Hematopoietic multipotent progenitor cell treated with erythropoietin and hydrocortisone succinate and interleukin-3 and kit ligand, for 8 days (in vitro differentiated cells): ENCODE data around the gene SMYD5.

Experiments used
- DNase-seq: peaks from one replicate; pipeline ENCODE4 v3.0.0-alpha.2; 2015

Gene SMYD5

GRCh38 chr2:73243884-73244570 lies 30.0 kb downstream of the SMYD5 start:
- DNase-seq: peak; percentile 63

DNA sequence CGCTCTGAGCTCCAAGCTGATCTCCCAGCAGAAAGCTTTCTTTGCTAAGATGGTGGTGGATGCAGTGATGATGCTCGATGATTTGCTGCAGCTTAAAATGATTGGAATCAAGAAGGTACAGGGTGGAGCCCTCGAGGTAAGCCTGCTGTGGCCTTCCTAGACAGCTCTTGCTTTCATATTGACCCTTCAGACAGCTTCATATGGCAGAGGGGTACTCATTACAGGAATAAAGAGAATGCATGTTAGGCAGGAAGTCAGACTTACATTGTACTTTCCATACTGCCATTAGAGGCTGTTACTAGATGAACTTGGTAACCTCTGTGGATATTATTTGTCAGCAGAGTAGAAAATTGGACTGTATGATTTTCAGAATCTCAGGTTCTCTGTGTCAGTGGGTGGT lies 30.5 kb downstream of the SMYD5 start:
- DNase-seq: no peak

GRCh38 chr2:73246850-73247249 lies 32.8 kb downstream of the SMYD5 start:
- DNase-seq: no peak

DNA sequence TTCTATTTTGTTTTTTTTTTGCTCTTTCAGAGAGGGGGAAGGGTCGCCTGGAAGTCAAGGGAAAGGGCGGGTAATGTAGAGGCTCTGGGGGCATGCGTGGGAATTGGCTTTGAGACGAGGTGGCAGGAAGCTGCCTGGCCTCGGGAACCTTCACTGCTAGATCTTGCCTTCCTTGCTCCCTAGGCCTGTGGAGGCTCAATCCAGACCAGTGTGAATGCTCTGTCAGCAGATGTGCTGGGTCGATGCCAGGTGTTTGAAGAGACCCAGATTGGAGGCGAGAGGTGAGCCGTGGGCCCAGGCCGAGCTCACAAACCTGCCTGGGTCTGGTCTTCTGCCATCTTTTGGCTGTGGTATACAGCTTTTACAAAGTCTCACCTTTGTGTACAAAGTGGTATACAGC lies 35.6 kb downstream of the SMYD5 start:
- DNase-seq: no peak

DNA sequence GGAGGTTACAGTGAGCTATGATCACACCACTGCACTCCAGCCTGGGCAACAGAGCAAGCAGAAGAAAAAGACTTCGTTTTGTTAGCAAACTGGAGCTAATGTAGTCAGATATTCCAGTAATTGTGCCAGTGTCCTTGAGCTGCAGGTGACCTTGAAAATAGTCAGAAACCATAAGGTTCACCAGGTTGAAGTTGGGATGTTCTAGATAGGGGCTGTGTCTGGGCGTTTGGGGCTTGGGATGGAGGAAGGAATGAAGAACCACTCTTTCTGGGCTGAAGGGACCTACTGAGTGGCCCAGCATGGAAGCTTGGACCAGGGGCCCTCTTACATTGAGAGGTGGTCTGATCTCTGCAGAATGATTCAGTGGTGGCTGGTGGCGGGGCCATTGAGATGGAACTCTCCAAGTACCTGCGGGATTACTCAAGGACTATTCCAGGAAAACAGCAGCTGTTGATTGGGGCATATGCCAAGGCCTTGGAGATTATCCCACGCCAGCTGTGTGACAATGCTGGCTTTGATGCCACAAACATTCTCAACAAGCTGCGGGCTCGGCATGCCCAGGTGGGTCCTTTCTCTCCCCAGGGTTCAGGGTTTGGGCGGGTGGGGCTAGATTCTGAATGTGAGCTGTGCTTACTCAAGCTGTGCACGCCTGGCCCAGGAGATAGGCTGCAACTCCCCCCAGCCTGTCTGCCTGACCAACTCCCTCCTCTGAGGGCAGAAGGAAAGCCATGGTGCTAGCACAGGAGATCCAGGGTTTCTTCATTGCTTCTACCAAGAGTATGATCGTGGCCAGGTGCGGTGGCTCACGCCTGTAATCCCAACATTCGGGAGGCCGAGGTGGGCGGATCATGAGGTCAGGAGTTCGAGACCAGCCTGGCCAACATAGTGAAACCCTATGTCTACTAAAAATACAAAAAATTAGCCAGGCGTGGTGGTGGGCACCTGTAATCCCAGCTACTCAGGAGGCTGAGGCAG lies 37.1 kb downstream of the SMYD5 start:
- no peak for DNase-seq

GRCh38 chr2:73252238-73253027 lies 38.4 kb downstream of the SMYD5 start:
- no peak for DNase-seq

DNA sequence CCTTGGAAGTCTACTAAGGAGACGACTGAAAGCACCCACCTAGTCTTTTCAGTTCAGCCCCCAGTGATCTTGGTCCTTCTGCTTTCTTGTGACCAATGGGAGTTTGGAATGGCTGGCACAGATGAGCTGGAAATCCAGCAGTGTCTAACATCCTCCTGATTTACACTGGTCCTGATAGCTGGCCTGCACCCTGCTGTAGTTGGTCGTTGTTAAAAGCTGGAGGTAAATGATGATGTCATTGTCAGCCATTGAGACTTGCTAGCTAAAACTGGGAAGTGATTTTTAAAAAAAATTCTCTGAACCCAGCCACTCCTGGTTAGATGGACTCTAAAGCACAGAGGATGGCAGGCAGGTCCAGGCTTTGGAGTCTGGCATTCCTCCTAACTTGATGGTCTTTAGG lies 39.4 kb downstream of the SMYD5 start:
- no peak for DNase-seq

DNA sequence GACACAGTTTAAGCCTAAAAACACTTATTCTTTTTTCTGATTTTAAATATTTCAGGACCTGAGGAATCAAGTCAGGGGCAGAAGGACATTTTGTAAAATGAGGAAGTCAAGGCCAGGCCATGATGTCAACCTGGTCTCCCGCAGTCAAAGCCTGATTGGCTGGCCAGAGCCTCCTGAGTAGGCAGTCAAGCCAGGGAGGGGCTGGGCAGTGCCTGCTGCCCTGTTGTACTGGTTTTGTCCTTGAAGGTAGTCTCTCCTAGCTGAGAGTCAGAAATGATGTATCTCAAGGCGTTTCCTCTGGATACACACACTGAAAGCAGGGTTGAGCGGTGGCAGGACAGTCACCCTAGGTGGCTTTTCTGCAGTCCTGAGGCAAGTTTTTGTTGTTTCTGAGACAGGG lies 39.9 kb downstream of the SMYD5 start:
- DNase-seq: peak; percentile 20

GRCh38 chr2:73254343-73255006 lies 40.4 kb downstream of the SMYD5 start:
- DNase-seq: no peak

- no peak for DNase-seq
Observed at GRCh38 chr2:73255007-73255644, 41.1 kb downstream of the SMYD5 start.

DNA sequence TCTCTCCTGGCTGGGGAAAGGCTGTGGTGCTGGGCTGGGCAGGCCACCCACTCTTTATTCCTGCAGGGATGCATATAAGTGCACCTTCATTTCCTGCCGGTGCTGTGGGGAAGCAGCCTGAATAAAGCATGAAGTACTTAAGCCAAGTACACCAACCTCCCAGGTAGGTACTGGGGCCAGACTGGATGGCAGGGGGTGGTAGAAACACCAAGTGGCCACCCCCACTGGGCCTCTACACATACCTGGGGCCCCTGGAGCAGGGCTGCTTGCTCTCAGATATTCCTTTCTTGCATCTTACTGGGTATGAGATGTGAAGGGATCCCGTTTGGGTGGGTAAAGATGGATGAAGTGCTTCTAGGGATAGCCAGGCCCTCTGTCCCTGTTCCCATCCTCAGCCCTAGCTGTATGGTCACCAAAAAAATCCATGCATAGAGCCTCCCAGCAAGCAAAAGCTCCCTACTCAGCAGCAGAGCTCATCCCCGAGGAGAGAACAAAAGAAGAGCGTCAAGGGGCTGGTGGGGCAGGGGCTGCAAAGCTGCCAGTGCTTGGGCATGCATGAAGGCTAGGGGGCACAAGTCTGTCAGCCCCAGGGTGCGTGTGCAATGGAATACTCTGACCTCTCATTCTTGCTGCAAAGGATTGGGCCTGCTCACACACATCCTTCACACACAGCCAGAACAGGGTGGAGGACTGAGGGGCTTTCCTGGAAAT lies 42.0 kb downstream of the SMYD5 start:
- DNase-seq: no peak

DNA sequence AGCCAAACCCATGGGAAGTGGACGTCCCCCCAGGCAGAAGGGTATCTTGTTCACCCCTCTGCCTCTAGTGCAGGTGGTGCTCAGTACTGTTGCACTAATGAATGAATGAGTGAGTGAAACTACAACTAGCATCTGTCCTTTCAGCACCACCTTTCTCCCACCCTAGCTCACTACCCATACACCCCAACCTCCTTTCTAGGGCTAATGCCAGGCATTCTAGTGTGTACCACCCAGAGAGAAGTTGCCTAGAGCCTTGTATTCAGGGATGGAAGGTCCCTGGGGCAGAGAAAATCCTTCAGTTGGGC lies 42.5 kb downstream of the SMYD5 start:
- DNase-seq: no peak

GRCh38 chr2:73257021-73257420 lies 43.0 kb downstream of the SMYD5 start:
- no peak for DNase-seq

DNA sequence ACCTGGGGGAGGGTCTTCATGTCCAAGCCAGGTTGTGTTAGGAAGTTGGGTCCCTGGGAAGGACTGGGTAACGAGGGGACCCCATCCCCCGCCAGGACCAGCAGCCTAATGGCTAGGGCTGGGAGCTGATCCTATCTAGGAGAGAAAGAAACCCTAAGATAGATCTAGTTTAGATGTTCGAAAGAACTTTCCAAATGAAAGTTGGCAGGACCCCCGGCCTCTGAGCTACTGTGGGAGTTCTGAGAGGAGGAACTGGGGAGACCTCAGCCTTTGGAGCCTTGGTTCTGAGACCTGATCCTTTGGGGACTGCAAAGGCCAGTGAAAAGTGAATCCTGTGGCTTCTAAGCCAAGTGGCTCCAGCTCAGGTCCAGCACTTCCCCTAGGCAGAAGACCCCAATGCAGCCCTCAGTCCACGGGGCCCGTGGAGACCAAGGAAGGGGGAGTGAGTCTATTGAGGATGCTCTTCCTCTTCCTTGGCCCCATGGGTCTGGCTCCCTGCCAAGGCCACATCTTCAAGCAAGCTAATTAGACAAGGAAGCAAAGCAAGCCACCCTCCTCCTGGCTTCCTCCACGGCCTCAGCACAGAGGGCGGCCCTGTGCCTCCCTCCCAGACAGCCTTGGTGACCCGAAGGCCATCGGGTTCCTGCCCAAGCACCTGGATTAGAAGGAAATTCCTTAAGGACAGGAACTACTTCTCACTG lies 43.5 kb downstream of the SMYD5 start:
- DNase-seq: peak; percentile 43

DNA sequence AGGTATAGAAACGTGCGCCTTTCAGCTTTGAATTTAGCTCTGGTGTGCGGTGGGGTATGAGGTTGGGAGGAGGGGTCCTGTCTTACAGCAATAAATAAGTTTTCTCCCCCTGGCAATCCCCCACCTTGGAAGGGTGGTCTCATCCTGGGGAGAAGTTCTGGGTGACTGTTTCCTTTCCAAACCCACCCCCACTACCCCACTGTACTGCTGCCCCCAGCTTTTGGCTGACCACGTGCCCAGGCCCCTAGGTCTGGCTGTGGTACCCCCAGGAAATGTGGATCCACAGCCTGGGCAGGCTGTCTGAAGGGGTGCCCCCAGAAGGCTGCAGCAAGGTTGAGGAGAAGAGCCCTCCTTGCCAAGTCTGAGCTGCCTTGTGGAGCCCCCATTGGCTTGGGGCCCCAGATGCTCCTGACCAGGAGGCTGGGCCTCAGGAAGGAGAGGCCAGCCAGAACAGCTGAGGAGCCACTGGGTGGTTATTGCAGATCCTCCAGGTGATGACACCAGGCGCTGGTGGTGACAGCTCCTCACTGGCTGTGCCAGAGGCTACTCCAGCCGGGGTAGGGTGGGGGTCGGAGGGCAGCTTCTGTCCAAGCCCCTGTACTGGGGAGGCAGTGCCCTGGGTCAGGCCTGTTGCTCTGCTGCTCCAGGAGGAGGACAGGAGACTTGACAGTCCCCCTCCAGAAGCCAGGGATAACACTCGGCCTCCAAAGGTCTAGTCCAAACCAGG lies 44.3 kb downstream of the SMYD5 start:
- no peak for DNase-seq

DNA sequence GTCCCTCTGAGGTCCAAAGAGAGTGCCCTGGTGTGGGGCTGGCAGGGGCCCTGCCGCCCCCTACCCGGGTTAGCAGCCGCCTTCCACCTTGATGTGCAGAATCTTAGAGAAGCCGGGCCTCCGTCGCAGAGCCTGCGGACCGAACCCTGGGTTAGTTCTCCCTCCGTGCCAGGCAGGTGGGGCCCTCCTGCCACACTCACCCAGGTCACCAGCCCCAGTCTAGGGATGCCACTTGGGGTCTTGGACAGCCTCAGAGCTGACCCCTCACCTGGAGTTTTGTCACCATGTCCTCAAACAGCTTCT lies 44.8 kb downstream of the SMYD5 start:
- no peak for DNase-seq

DNA sequence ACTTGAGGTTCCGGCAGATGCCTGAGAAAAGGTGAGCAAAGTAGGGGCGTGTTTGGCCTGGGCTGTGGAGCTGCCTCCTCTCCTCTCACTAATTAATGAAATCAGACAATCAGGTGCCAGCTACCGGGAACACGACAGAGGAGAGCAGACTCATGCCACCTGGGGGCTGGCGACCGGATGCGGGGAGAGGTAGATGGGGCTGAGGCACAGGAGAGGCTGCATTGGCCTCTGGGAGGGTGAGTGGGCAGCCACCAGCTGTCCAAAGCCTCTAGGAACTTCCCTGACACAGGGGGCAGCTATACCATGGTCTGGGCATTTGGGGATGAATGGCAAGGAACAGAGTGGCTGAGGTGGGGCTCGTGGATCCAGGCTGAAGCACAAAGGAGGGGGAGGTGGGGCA lies 45.2 kb downstream of the SMYD5 start:
- no peak for DNase-seq

- no peak for DNase-seq
Observed at GRCh38 chr2:73259704-73260337, 45.8 kb downstream of the SMYD5 start.

- peak; percentile 60 for DNase-seq
Observed at GRCh38 chr2:73260338-73260984, 46.4 kb downstream of the SMYD5 start.
